ENCODE data around the gene TM9SF1.

DNA sequence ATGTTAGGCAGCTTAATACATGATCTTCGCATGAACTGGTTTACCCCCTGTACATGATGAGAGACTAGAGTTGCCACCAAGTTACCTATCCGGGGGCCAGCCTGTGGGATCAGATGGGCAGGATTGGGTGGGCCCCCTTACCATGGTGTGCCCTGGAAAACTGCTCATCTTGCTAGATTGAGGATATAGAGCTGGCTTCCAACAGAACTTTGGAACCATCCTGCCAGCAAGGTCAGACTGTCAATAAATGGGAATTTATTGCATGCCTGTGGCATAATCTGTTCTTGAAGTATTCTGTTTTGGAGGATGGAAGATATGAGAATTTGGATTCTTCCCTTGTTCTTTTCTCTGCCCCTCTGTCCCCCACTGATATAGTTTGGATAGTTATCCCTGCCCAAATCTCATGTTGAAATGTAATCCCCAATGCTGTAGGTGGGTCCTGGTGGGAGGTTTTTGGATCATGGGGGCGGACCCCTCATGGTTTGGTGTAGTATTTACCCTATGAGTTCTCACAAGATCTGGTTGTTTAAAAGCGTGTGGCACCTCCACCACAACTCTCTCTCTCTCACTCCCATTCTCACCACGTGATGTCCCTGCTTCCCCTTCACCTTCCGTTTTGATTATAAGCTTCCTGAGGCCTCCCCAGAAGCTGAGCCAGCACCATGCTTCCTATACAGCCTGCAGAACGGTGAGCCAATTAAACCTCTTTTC, 3.7 kb upstream of the TM9SF1 start:
- TF ChIP-seq POLR2AphosphoS5 (IDR thresholded peaks at IDR 0.05): no peak
- TF ChIP-seq, protein P1, sequence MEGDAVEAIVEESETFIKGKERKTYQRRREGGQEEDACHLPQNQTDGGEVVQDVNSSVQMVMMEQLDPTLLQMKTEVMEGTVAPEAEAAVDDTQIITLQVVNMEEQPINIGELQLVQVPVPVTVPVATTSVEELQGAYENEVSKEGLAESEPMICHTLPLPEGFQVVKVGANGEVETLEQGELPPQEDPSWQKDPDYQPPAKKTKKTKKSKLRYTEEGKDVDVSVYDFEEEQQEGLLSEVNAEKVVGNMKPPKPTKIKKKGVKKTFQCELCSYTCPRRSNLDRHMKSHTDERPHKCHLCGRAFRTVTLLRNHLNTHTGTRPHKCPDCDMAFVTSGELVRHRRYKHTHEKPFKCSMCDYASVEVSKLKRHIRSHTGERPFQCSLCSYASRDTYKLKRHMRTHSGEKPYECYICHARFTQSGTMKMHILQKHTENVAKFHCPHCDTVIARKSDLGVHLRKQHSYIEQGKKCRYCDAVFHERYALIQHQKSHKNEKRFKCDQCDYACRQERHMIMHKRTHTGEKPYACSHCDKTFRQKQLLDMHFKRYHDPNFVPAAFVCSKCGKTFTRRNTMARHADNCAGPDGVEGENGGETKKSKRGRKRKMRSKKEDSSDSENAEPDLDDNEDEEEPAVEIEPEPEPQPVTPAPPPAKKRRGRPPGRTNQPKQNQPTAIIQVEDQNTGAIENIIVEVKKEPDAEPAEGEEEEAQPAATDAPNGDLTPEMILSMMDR (IDR thresholded peaks at IDR 0.05 in 8 of 11, conservative IDR thresholded peaks at IDR 0.05 in 3 of 11): no peak
- TF ChIP-seq POLR2A (IDR thresholded peaks at IDR 0.05): no peak
